ENCODE data around the gene BLNK. TPM values are rescaled to one million over a fixed set of nuclear protein-coding genes. Genes with fewer than 3 reads are reported as not detected.

Gene BLNK
- total RNA-seq, 1 donor from 2014 or later: not detected

GRCh38 chr10:96261132-96261531 is 10.2 kb downstream of the BLNK start:
- Mint-ChIP-seq H3K27ac (ENCODE audit: unreplicated experiment) (no peak overlapping the region), H3K9me3 (no peaks in the 10 kb centered on the region), H3K36me3 (ENCODE audit: low read depth) (no peaks in the 10 kb centered on the region), H3K27me3 (ENCODE audit: low read depth) (no peaks in the 10 kb centered on the region), H3K4me1 (peaks cover 9% of the 10 kb centered on the region), H3K4me3 (no peak overlapping the region)
- no peak for TF ChIP-seq CTCF (conservative IDR thresholded peaks at IDR 0.05)
- DNase-seq (ENCODE audit: low read depth, low spot score): no peak

GRCh38 chr10:96260014-96260413 is 11.4 kb downstream of the BLNK start:
- H3K4me3 Mint-ChIP-seq: no peak overlapping the region
- DNase-seq (ENCODE audit: low read depth, low spot score): no peak
- no peaks in the 10 kb centered on the region for H3K36me3 Mint-ChIP-seq (ENCODE audit: low read depth)
- no peak for TF ChIP-seq CTCF (conservative IDR thresholded peaks at IDR 0.05)
- no peaks in the 10 kb centered on the region for H3K9me3 Mint-ChIP-seq
- no peak overlapping the region for H3K27ac Mint-ChIP-seq (ENCODE audit: unreplicated experiment)
- H3K27me3 Mint-ChIP-seq (ENCODE audit: low read depth): no peaks in the 10 kb centered on the region
- H3K4me1 Mint-ChIP-seq: peaks cover 14% of the 10 kb centered on the region

- no peaks in the 10 kb centered on the region for H3K9me3 Mint-ChIP-seq
- H3K36me3 Mint-ChIP-seq (ENCODE audit: low read depth): no peaks in the 10 kb centered on the region
- no peak overlapping the region for H3K4me3 Mint-ChIP-seq
- H3K27me3 Mint-ChIP-seq (ENCODE audit: low read depth): no peaks in the 10 kb centered on the region
- H3K27ac Mint-ChIP-seq (ENCODE audit: unreplicated experiment): no peak overlapping the region
- peaks cover 17% of the 10 kb centered on the region for H3K4me1 Mint-ChIP-seq
- no peak for DNase-seq (ENCODE audit: low read depth, low spot score)
- TF ChIP-seq CTCF (conservative IDR thresholded peaks at IDR 0.05): no peak
Observed at GRCh38 chr10:96259150-96259549, 12.2 kb downstream of the BLNK start.

- no peak for TF ChIP-seq CTCF (conservative IDR thresholded peaks at IDR 0.05)
- peaks cover 17% of the 10 kb centered on the region for H3K4me1 Mint-ChIP-seq
- no peaks in the 10 kb centered on the region for H3K27me3 Mint-ChIP-seq (ENCODE audit: low read depth)
- no peaks in the 10 kb centered on the region for H3K36me3 Mint-ChIP-seq (ENCODE audit: low read depth)
- no peak for DNase-seq (ENCODE audit: low read depth, low spot score)
- no peaks in the 10 kb centered on the region for H3K9me3 Mint-ChIP-seq
- no peak overlapping the region for H3K4me3 Mint-ChIP-seq
- no peak overlapping the region for H3K27ac Mint-ChIP-seq (ENCODE audit: unreplicated experiment)
Observed at GRCh38 chr10:96257944-96258343, 13.4 kb downstream of the BLNK start.

- no peaks in the 10 kb centered on the region for H3K27me3 Mint-ChIP-seq (ENCODE audit: low read depth)
- no peak overlapping the region for H3K27ac Mint-ChIP-seq (ENCODE audit: unreplicated experiment)
- no peak overlapping the region for H3K4me3 Mint-ChIP-seq
- no peaks in the 10 kb centered on the region for H3K9me3 Mint-ChIP-seq
- TF ChIP-seq CTCF (conservative IDR thresholded peaks at IDR 0.05): no peak
- peaks cover 17% of the 10 kb centered on the region for H3K4me1 Mint-ChIP-seq
- no peak for DNase-seq (ENCODE audit: low read depth, low spot score)
- H3K36me3 Mint-ChIP-seq (ENCODE audit: low read depth): no peaks in the 10 kb centered on the region
Observed at GRCh38 chr10:96255549-96256333, 15.6 kb downstream of the BLNK start.
